Measurements from ENCODE around the gene ARL16. TPM values are rescaled to one million over a fixed set of nuclear protein-coding genes. Genes with fewer than 3 reads are reported as not detected.

ARL16 gene
- total and polyA plus RNA-seq, 2 experiments from 2014 or later, result 40.4 to 54.9 TPM

- TF ChIP-seq REST (IDR thresholded peaks at IDR 0.05; ENCODE audit: unreplicated experiment), result no peak
Measured at GRCh38 chr17:81666092-81666341, 17.6 kb downstream of the ARL16 start (continued).

DNA sequence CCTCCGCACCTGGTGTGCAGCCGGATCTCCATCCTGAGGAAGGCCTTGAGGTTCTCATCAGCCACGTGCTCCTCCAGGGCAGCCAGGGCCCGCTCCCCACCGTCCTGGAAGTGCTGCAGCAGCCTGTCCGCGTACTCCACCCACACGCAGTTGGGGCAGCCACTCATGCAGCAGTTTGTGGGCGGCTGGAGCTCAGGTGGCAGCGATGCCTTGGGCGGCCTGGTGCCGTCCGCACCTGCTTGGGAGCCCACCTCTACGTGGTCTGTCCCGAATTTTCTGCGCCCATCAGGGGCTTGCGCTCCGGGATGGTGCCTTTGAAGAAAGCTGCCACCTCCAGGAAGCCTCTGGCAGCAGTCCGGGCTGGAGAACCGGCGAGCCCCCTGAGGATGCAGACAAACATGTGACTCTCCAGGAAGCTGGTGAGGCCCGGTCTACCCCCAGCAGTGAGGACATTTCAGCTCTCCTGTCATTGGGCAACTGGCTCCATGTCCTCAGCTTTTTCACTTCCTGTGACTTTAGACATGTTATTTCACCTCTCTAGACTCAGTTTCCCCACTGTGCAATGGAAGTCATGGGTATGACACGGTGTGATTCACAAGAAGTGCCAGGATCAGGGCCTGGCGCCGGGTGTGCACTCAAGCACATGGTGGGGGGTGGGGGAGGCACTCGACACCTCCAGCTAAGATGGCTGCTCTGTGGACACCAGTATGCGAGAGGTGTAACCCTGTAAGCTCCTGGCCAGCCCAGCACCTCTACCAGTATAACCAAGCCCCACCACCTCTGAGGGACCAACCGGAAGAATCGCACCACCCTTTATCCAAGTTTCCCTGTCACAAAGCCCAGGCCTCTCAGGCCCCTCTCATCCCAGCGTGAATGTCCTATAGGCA, 18.1 kb downstream of the ARL16 start:
- peaks cover 50% of the 10 kb centered on the region for H3K36me3 Mint-ChIP-seq (ENCODE audit: low read depth)

More for the DNA sequence above, 18.1 kb downstream of the ARL16 start:
- Histone ChIP-seq H3K9me2 (ENCODE audit: insufficient read depth) (no peaks in the 10 kb centered on the region), H3K4me1 (ENCODE audit: insufficient read depth) (peaks cover 15% of the 10 kb centered on the region), H3K27ac (ENCODE audit: low read depth) (peak overlapping the region; percentile 84), H3K36me3 (ENCODE audit: insufficient read depth) (peaks cover 9% of the 10 kb centered on the region), H3K4me2 (peak overlapping the region; percentile 99), H3F3A (replicated peaks; ENCODE audit: low read depth) (peaks cover 27% of the 10 kb centered on the region), H2AFZ (no peak overlapping the region), H3K27me3 (ENCODE audit: insufficient read depth) (no peaks in the 10 kb centered on the region), H3K4me3 (peak overlapping the region; percentile 99), H3K79me2 (replicated peaks; ENCODE audit: insufficient read depth) (peaks cover 41% of the 10 kb centered on the region), H4K20me1 (replicated peaks; ENCODE audit: insufficient read depth) (peaks cover 12% of the 10 kb centered on the region)
- peaks cover 18% of the 10 kb centered on the region for H3K27me3 Mint-ChIP-seq (ENCODE audit: insufficient read depth, low read depth, poor library complexity)
- peaks cover 25% of the 10 kb centered on the region for H3K4me1 Mint-ChIP-seq
- H3K9me3 Mint-ChIP-seq, result no peaks in the 10 kb centered on the region
- peak overlapping the region; percentile 98 for H3K4me3 Mint-ChIP-seq
- peak overlapping the region; percentile 95 for H3K27ac Mint-ChIP-seq
- ATAC-seq (peak; percentile 13), DNase-seq (ENCODE audit: low spot score) (peak; percentile 40)
- TF ChIP-seq ZNF114 (CRISPR knock-in tag; IDR thresholded peaks at IDR 0.05) (no peak), JUNB (IDR thresholded peaks at IDR 0.05; ENCODE audit: unreplicated experiment) (no peak), ETS1 (IDR thresholded peaks at IDR 0.05) (no peak), CREB1 (CRISPR knock-in tag; IDR thresholded peaks at IDR 0.05; ENCODE audit: low read depth) (no peak), POLR2AphosphoS5 (IDR thresholded peaks at IDR 0.05; ENCODE audit: low read depth) (0 out of 2 replicates have a peak, but pooled peaks have one; percentile 24), CTCF (conservative IDR thresholded peaks at IDR 0.05; ENCODE audit: low read depth in 2 of 2) (no peak), EZH2phosphoT487 (IDR thresholded peaks at IDR 0.05; ENCODE audit: unreplicated experiment) (no peak), EZH2 (IDR thresholded peaks at IDR 0.05; ENCODE audit: low read depth, unreplicated experiment) (no peak)

All from GM23338 (cell line).